ENCODE measurements around the gene RHOF.

DNA sequence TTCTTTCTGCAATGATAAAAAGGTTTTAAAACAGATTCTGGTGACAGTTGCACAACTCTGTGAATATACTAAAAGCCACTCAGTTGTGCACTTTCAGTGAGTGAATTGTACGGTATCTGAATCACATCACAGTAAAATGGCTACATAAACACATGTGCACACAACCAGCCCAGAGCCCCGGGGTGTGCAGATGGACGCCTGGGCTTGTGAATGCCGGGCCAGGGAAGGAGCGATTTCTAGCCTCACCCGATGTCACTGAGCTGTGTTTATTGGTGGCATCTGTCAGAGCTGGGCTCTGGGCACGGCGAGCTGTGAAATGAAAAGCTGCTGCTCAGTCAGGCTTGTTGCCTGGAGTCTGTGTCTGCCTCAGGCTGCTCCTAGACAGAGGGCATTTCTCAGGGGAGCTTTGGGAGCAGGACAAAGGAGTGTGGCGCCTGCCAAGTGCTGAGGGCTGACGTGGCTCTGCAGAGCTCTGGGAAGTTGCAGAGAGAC is 25.9 kb downstream of the RHOF start:
- TF ChIP-seq CTCF (IDR thresholded peaks at IDR 0.05) (no peak), MAX (IDR thresholded peaks at IDR 0.05; ENCODE audit: low read depth) (no peak; the same call in 1 of the 2 replicates), USF2 (IDR thresholded peaks at IDR 0.05; ENCODE audit: borderline replicate concordance, low read depth, low read length) (no peak), POLR2AphosphoS5 (IDR thresholded peaks at IDR 0.05; ENCODE audit: low read depth, low read length) (no peak; the same call in 1 of the 2 replicates)

All from SK-N-SH (cell line).